Measurements from ENCODE around the gene MAOA.

MAOA gene

GRCh38 chrX:43682726-43683125, 26.6 kb downstream of the MAOA start:
- H3K27me3 Mint-ChIP-seq: no peaks in the 10 kb centered on the region
- H3K36me3 Mint-ChIP-seq: no peaks in the 10 kb centered on the region
- H3K4me3 Mint-ChIP-seq: no peak overlapping the region
- no peaks in the 10 kb centered on the region for H3K4me1 Mint-ChIP-seq (ENCODE audit: low read depth)
- no peak overlapping the region for H3K27ac Mint-ChIP-seq
- no peaks in the 10 kb centered on the region for H3K9me3 Mint-ChIP-seq (ENCODE audit: low read depth)

- no peaks in the 10 kb centered on the region for H3K9me3 Mint-ChIP-seq (ENCODE audit: low read depth)
- H3K27ac Mint-ChIP-seq: no peak overlapping the region
- no peak overlapping the region for H3K4me3 Mint-ChIP-seq
- no peaks in the 10 kb centered on the region for H3K36me3 Mint-ChIP-seq
- H3K27me3 Mint-ChIP-seq: no peaks in the 10 kb centered on the region
- H3K4me1 Mint-ChIP-seq (ENCODE audit: low read depth): no peaks in the 10 kb centered on the region
Observed at GRCh38 chrX:43685221-43685620, 29.1 kb downstream of the MAOA start.

GRCh38 chrX:43688586-43688985, 32.5 kb downstream of the MAOA start:
- H3K27me3 Mint-ChIP-seq: no peaks in the 10 kb centered on the region
- no peaks in the 10 kb centered on the region for H3K36me3 Mint-ChIP-seq
- no peak overlapping the region for H3K4me3 Mint-ChIP-seq
- H3K4me1 Mint-ChIP-seq (ENCODE audit: low read depth): no peaks in the 10 kb centered on the region
- no peak overlapping the region for H3K27ac Mint-ChIP-seq
- no peaks in the 10 kb centered on the region for H3K9me3 Mint-ChIP-seq (ENCODE audit: low read depth)

- Mint-ChIP-seq H3K27ac (no peak overlapping the region), H3K4me3 (no peak overlapping the region), H3K4me1 (ENCODE audit: low read depth) (no peaks in the 10 kb centered on the region), H3K27me3 (no peaks in the 10 kb centered on the region), H3K36me3 (no peaks in the 10 kb centered on the region), H3K9me3 (ENCODE audit: low read depth) (no peaks in the 10 kb centered on the region)
Observed at GRCh38 chrX:43693602-43694406, 37.7 kb downstream of the MAOA start.

- no peak overlapping the region for H3K4me3 Mint-ChIP-seq
- no peaks in the 10 kb centered on the region for H3K36me3 Mint-ChIP-seq
- H3K27ac Mint-ChIP-seq: no peak overlapping the region
- H3K4me1 Mint-ChIP-seq (ENCODE audit: low read depth): no peaks in the 10 kb centered on the region
- no peaks in the 10 kb centered on the region for H3K9me3 Mint-ChIP-seq (ENCODE audit: low read depth)
- no peaks in the 10 kb centered on the region for H3K27me3 Mint-ChIP-seq
Observed at GRCh38 chrX:43699475-43699874, 43.4 kb downstream of the MAOA start.

- no peaks in the 10 kb centered on the region for H3K4me1 Mint-ChIP-seq (ENCODE audit: low read depth)
- no peak overlapping the region for H3K27ac Mint-ChIP-seq
- no peaks in the 10 kb centered on the region for H3K36me3 Mint-ChIP-seq
- no peaks in the 10 kb centered on the region for H3K27me3 Mint-ChIP-seq
- no peaks in the 10 kb centered on the region for H3K9me3 Mint-ChIP-seq (ENCODE audit: low read depth)
- no peak overlapping the region for H3K4me3 Mint-ChIP-seq
Observed at GRCh38 chrX:43702079-43702524, 46.0 kb downstream of the MAOA start.

- H3K9me3 Mint-ChIP-seq (ENCODE audit: low read depth): no peaks in the 10 kb centered on the region
- H3K27me3 Mint-ChIP-seq: no peaks in the 10 kb centered on the region
- no peaks in the 10 kb centered on the region for H3K4me1 Mint-ChIP-seq (ENCODE audit: low read depth)
- H3K4me3 Mint-ChIP-seq: no peak overlapping the region
- H3K27ac Mint-ChIP-seq: no peak overlapping the region
- no peaks in the 10 kb centered on the region for H3K36me3 Mint-ChIP-seq
Observed at GRCh38 chrX:43702660-43703059, 46.6 kb downstream of the MAOA start.

- no peak overlapping the region for H3K4me3 Mint-ChIP-seq
- no peaks in the 10 kb centered on the region for H3K36me3 Mint-ChIP-seq
- no peak overlapping the region for H3K27ac Mint-ChIP-seq
- no peaks in the 10 kb centered on the region for H3K27me3 Mint-ChIP-seq
- no peaks in the 10 kb centered on the region for H3K9me3 Mint-ChIP-seq (ENCODE audit: low read depth)
- H3K4me1 Mint-ChIP-seq (ENCODE audit: low read depth): no peaks in the 10 kb centered on the region
Observed at GRCh38 chrX:43703211-43703791, 47.2 kb downstream of the MAOA start.

GRCh38 chrX:43706786-43707370, 50.8 kb downstream of the MAOA start:
- H3K9me3 Mint-ChIP-seq (ENCODE audit: low read depth): no peaks in the 10 kb centered on the region
- no peaks in the 10 kb centered on the region for H3K4me1 Mint-ChIP-seq (ENCODE audit: low read depth)
- no peak overlapping the region for H3K27ac Mint-ChIP-seq
- no peaks in the 10 kb centered on the region for H3K36me3 Mint-ChIP-seq
- H3K4me3 Mint-ChIP-seq: no peak overlapping the region
- peaks cover 1% of the 10 kb centered on the region for H3K27me3 Mint-ChIP-seq

GRCh38 chrX:43707812-43708548, 51.9 kb downstream of the MAOA start:
- H3K9me3 Mint-ChIP-seq (ENCODE audit: low read depth): no peaks in the 10 kb centered on the region
- H3K4me1 Mint-ChIP-seq (ENCODE audit: low read depth): no peaks in the 10 kb centered on the region
- no peaks in the 10 kb centered on the region for H3K36me3 Mint-ChIP-seq
- H3K27me3 Mint-ChIP-seq: peaks cover 1% of the 10 kb centered on the region
- H3K4me3 Mint-ChIP-seq: no peak overlapping the region
- no peak overlapping the region for H3K27ac Mint-ChIP-seq

GRCh38 chrX:43716144-43716543, 60.0 kb downstream of the MAOA start:
- Mint-ChIP-seq H3K9me3 (ENCODE audit: low read depth) (no peaks in the 10 kb centered on the region), H3K36me3 (no peaks in the 10 kb centered on the region), H3K4me1 (ENCODE audit: low read depth) (no peaks in the 10 kb centered on the region), H3K27me3 (no peaks in the 10 kb centered on the region), H3K27ac (no peak overlapping the region), H3K4me3 (no peak overlapping the region)

- H3K9me3 Mint-ChIP-seq (ENCODE audit: low read depth): no peaks in the 10 kb centered on the region
- no peaks in the 10 kb centered on the region for H3K36me3 Mint-ChIP-seq
- H3K27me3 Mint-ChIP-seq: no peaks in the 10 kb centered on the region
- H3K27ac Mint-ChIP-seq: no peak overlapping the region
- no peaks in the 10 kb centered on the region for H3K4me1 Mint-ChIP-seq (ENCODE audit: low read depth)
- H3K4me3 Mint-ChIP-seq: no peak overlapping the region
Observed at GRCh38 chrX:43716696-43717095, 60.6 kb downstream of the MAOA start.

- Mint-ChIP-seq H3K9me3 (ENCODE audit: low read depth) (no peaks in the 10 kb centered on the region), H3K36me3 (no peaks in the 10 kb centered on the region), H3K27ac (no peak overlapping the region), H3K4me1 (ENCODE audit: low read depth) (no peaks in the 10 kb centered on the region), H3K27me3 (no peaks in the 10 kb centered on the region), H3K4me3 (no peak overlapping the region)
Observed at GRCh38 chrX:43717161-43717560, 61.1 kb downstream of the MAOA start.

GRCh38 chrX:43718081-43718480, 62.0 kb downstream of the MAOA start:
- H3K4me1 Mint-ChIP-seq (ENCODE audit: low read depth): no peaks in the 10 kb centered on the region
- H3K4me3 Mint-ChIP-seq: no peak overlapping the region
- H3K9me3 Mint-ChIP-seq (ENCODE audit: low read depth): peaks cover under 1% of the 10 kb centered on the region
- no peak overlapping the region for H3K27ac Mint-ChIP-seq
- H3K27me3 Mint-ChIP-seq: no peaks in the 10 kb centered on the region
- H3K36me3 Mint-ChIP-seq: no peaks in the 10 kb centered on the region

GRCh38 chrX:43718546-43718945, 62.4 kb downstream of the MAOA start:
- Mint-ChIP-seq H3K27me3 (no peaks in the 10 kb centered on the region), H3K36me3 (no peaks in the 10 kb centered on the region), H3K4me3 (no peak overlapping the region), H3K4me1 (ENCODE audit: low read depth) (no peaks in the 10 kb centered on the region), H3K9me3 (ENCODE audit: low read depth) (peaks cover 5% of the 10 kb centered on the region), H3K27ac (no peak overlapping the region)
